ENCODE data around the gene SAMD13. TPM values are rescaled to one million over a fixed set of nuclear protein-coding genes. Genes with fewer than 3 reads are reported as not detected.

Gene SAMD13
- total and polyA plus RNA-seq, 9 donors: 0.24 to 2.9 (median 0.63) TPM; not detected in 2

DNA sequence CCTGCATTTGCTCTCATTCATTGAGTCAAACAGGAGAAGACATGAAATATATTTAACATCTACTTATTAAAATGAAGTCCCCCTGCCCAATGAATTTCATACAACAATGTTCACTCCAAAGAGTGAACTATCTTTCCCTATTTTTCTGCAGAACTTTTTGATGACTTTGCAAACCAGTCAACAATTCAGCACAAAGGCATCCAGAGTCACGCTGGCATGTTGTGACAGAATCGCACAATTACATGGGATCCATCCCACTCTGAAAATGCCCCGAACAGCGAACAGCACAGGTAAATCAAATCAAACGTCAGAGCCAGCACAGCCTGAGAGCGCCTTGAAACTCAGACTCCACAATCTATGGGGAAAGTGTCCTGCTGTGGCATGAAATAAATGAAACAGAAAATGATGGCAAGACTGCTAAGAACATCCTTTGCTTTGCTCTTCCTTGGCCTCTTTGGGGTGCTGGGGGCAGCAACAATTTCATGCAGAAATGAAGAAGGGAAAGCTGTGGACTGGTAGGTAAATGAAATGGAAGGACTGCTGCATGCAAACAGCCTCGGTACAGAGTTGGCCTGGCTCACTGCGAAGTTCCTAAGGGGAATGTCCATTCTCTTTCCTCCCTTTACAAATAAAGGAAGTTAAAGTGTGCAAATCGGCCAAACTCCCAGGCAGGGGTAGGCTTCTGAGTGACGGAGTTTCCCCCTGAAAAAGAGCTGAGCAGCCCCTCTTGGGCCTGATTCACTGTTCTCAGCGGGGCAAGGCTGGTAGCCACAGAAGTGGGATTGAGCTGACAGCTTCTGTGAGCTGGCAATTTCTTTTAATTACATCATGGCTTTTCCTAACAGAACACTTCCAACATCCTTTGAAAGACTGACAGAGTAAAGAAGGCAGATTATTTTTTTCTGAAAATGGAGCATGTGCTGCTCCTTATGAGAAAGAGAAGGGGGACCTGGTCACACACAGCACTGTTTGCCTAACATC lies 97.0 kb downstream of the SAMD13 start, which contains the start of gene DNASE2B:
Gene DNASE2B (plus strand): TSS at position 310 of the 981 bp plus-strand sequence. CDS start 81 bp downstream, at position 391.
- Histone ChIP-seq H3K4me3 (no peak within 1 kb of the TSS), H3K36me3 (no peaks in the 10 kb centered on the region), H3K4me1 (ENCODE audit: insufficient read depth) (no peaks in the 10 kb centered on the region), H3K9me3 (no peaks in the 10 kb centered on the region), H3K27me3 (no peaks in the 10 kb centered on the region), H3K27ac (no peak within 1 kb of the TSS)
- DNase-seq: no peak
- intact Hi-C loops (cut with DNase I): no loop called here
- no peak for TF ChIP-seq POLR2A (IDR thresholded peaks at IDR 0.05)
- no peak for TF ChIP-seq EP300 (IDR thresholded peaks at IDR 0.05)
- TF ChIP-seq CTCF (IDR thresholded peaks at IDR 0.05): no peak
- 81 to 83% (median 82%) methylated on average over 11 of the region's 11 CpGs for WGBS, 3 donors

Small RNA genes lying within 50 kb of the gene (small RNA-seq; reads per million reads assigned to genes)
- gene RF00410: not detected

Other genes starting within 250 kb of the SAMD13 start
- 10 to 100 TPM; 11.7 to 41.9 (median 32.0) TPM for gene PRKACB, start 157.4 kb upstream of the SAMD13 start, total RNA-seq
- gene PRKACB, start 157.4 kb upstream of the SAMD13 start, polyA plus RNA-seq: 10 to 100 TPM; 10.3 to 26.1 TPM
- gene DNASE2B, start 96.8 kb downstream of the SAMD13 start, total RNA-seq: 1 to 10 TPM in 1 of 7 donors, under 1 TPM in 1, not detected in 5; 0.57 to 1.6 TPM
- 1 to 10 TPM in 1 of 2 donors, not detected in 1; 1.2 TPM for gene DNASE2B, start 96.8 kb downstream of the SAMD13 start, polyA plus RNA-seq
- 10 to 100 TPM; 19.5 to 28.0 (median 24.8) TPM for gene RPF1, start 177.6 kb downstream of the SAMD13 start, total RNA-seq
- 10 to 100 TPM; 27.8 to 35.2 TPM for gene RPF1, start 177.6 kb downstream of the SAMD13 start, polyA plus RNA-seq
- gene SPATA1, start 204.7 kb downstream of the SAMD13 start, total RNA-seq: 1 to 10 TPM in 2 of 7 donors, under 1 TPM in 4, not detected in 1; 0.12 to 1.9 (median 0.62) TPM
- gene SPATA1, start 204.7 kb downstream of the SAMD13 start, polyA plus RNA-seq: under 1 TPM; 0.18 to 0.22 TPM
- gene GNG5, start 204.9 kb downstream of the SAMD13 start, total RNA-seq: 10 to 100 TPM; 26.2 to 86.6 (median 49.1) TPM
- gene GNG5, start 204.9 kb downstream of the SAMD13 start, polyA plus RNA-seq: 100 to 1,000 TPM in 1 of 2 donors, 10 to 100 TPM in 1; 82.0 to 211 TPM